ENCODE data around the gene RFNG. TPM values are rescaled to one million over a fixed set of nuclear protein-coding genes. Genes with fewer than 3 reads are reported as not detected.

RFNG gene
- total RNA-seq, 4 donors from 2014 or later = 11.8 to 33.7 (median 23.3) TPM

- Histone ChIP-seq H3K27ac (peak overlapping the region; percentile 88 to 92), H3K4me1 (peaks cover 0 to 10% of the 10 kb centered on the region in 2 donors), H3K27me3 (no peaks in the 10 kb centered on the region), H3K9me3 (no peaks in the 10 kb centered on the region), H3K36me3 (no peaks in the 10 kb centered on the region), H3K4me3 (peak overlapping the region; percentile 69 to 75)
- intact Hi-C loops (cut with DNase I; ENCODE audit: low total_unique reads) = no loop called here
- DNase-seq = no peak
- TF ChIP-seq POLR2A (IDR thresholded peaks at IDR 0.05) (no peak), CTCF (IDR thresholded peaks at IDR 0.05) (no peak)
These were observed 13.6 kb upstream of the RFNG start for GRCh38 chr17:82065193-82065637.

DNA sequence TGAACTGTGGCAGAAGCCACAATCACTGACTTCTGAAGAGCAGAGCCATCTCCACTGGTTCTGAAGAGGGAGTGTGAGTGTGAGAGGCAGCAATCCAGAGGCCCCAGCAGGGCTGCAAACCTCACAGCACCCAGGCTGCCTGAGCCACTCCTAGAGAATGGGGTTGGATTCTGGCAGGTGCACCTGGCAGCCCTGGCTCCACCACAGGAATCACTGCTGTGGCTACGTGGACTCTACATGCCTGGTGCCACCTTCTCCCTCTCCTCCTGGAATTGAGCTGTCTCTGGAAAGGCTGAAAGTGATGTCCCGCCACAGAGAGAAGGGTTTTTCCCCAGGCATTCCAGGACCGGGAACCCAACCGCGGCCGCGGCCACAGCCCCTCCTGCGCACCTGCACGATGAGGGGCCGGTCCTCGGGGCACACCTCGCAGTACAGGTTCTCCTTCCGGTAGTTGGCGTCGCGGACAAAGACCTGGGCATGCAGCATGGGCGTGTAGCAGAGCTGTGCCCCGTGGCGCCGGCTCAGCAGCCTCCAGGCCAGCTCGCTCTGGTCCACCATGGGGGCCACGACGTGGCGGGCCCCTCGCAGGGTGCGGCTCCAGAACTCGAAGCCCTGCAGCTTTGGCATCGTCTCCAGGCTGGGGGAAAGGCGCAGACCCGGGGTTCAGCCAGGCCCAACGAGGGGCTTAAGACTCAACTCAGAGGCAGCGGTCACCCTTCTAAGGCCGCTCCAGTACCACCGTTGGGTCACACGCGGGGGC, 13.0 kb upstream of the RFNG start:
- Histone ChIP-seq H3K9me3 (no peaks in the 10 kb centered on the region), H3K36me3 (no peaks in the 10 kb centered on the region), H3K27ac (peak overlapping the region; percentile 88 to 92), H3K27me3 (no peaks in the 10 kb centered on the region), H3K4me3 (peak overlapping the region; percentile 69 to 75), H3K4me1 (peaks cover 0 to 10% of the 10 kb centered on the region in 2 donors)
- TF ChIP-seq POLR2A (IDR thresholded peaks at IDR 0.05) (no peak), CTCF (IDR thresholded peaks at IDR 0.05) (no peak)
- intact Hi-C loops (cut with DNase I; ENCODE audit: low total_unique reads) = no loop called here
- DNase-seq = no peak

DNA sequence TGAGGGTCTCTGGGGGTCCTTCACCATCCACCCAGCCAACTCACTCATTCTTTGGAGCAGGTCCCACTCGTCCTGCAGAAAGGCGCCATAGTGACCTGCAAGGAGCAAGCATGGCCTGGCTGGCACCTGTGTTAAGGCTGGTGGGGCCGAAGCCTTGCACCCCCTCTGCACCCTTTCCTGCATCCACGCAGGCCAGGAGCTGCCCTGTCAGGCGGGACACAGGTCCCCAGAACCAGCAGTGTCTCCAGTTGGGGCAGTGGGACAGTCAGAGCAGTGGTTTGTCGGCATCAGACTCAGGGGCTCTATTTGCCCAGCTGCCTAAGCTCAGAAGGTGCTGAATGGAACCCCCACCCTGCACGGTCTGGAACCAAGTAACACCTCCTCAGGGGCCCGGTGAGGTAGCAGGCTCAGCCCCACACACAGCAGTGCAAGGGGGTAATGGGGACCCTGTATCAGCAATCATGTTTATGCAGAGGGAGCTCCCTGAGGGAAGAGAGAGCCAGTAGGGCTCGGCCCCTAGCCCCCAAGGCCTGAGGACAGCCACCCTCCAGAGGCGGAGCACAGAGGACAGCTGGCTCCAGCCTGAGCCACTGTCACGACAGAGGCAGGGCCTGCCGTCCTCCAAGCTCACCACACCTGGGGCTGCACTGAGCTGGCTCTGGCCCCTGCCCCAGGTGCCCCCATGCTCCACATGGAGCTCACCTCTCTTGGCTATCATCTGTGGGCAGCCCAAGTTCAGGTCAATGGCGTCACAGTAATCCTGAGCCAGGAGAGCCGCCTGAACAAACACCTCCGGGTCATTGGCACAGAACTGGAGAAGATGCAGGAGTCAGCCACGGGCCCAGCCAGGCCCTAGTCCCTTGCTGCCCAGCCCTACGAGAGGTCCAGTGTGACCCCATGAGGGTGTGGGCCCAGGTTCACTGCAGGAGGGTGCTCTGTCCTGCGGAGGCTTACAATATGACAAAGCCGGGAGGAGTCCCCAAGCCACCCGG, 12.1 kb upstream of the RFNG start:
- intact Hi-C loops (cut with DNase I; ENCODE audit: low total_unique reads) = no loop called here

GRCh38 chr17:82062984-82063368, 11.4 kb upstream of the RFNG start:
- peaks cover 0 to 10% of the 10 kb centered on the region in 2 donors for H3K4me1 ChIP-seq
- TF ChIP-seq CTCF (IDR thresholded peaks at IDR 0.05) (no peak), POLR2A (IDR thresholded peaks at IDR 0.05) (no peak)
- H3K9me3 ChIP-seq = no peaks in the 10 kb centered on the region
- intact Hi-C loops (cut with DNase I; ENCODE audit: low total_unique reads) = no loop called here
- H3K36me3 ChIP-seq = no peaks in the 10 kb centered on the region
- no peak overlapping the region for H3K4me3 ChIP-seq
- no peak overlapping the region for H3K27ac ChIP-seq
- no peaks in the 10 kb centered on the region for H3K27me3 ChIP-seq
- DNase-seq = no peak

More for the DNA sequence above, 12.1 kb upstream of the RFNG start:
- Histone ChIP-seq H3K27ac (no peak overlapping the region), H3K4me3 (no peak overlapping the region), H3K27me3 (no peaks in the 10 kb centered on the region), H3K9me3 (no peaks in the 10 kb centered on the region), H3K36me3 (no peaks in the 10 kb centered on the region), H3K4me1 (peaks cover 0 to 10% of the 10 kb centered on the region in 2 donors)
- no peak for DNase-seq
- TF ChIP-seq CTCF (IDR thresholded peaks at IDR 0.05) = no peak
- TF ChIP-seq POLR2A (IDR thresholded peaks at IDR 0.05) = no peak

All from uterus (tissue), 4 donors.